T-helper 1 cell treated with Interleukin-12 subunit alpha and Interleukin-12 subunit beta and Interleukin-4 antibody, amounts not matched to agents 30 ng/mL and 1 ng/mL, for 36 hours (primary cell): ENCODE data around the gene TGDS. TPM values are rescaled to one million over a fixed set of nuclear protein-coding genes. Genes with fewer than 3 reads are reported as not detected.

Source experiments
- total RNA-seq: library from RNA; stranded (reverse); gene quantifications from 2 replicates; pipeline ENCODE4 v1.2.3, GENCODE V29; 2022

The TGDS gene
- total RNA-seq, 1 donor from 2014 or later: 21.0 TPM

Other genes with a start within 250 kb of the TGDS start
- gene DCT, start 116.5 kb downstream of the TGDS start, total RNA-seq: 0.20 and 0.61 TPM in 2 replicates
- 7.4 and 7.8 TPM in 2 replicates for gene GPR180, start 5.7 kb upstream of the TGDS start, total RNA-seq
- gene SOX21, start 116.4 kb upstream of the TGDS start, total RNA-seq: not detected in 2 replicates